GM12878 (cell line): ENCODE measurements around the gene TMCC3. TPM values are rescaled to one million over a fixed set of nuclear protein-coding genes. Genes with fewer than 3 reads are reported as not detected.

Experiments used
- CEBPZ ChIP-seq: fragments of 150-350 bp; IDR thresholded peaks from 2 replicates; pipeline ENCODE4 v1.6.1; 2016; ENCODE audit warnings: low read depth, low read length
- E2F4 ChIP-seq: IDR thresholded peaks from 2 replicates; pipeline ENCODE4 v1.6.1; 2012; ENCODE audit warnings: low read depth, low read length, improper control_type of control experiment
- ELK1 ChIP-seq: IDR thresholded peaks from 2 replicates; pipeline ENCODE4 v1.6.1; 2012; ENCODE audit warnings: low read depth, low read length, improper control_type of control experiment
- ETV6 ChIP-seq, 2 experiments: fragments of 450-650 bp in 1 of 2; IDR thresholded peaks in 1 of 2; conservative IDR thresholded peaks in 1 of 2; 2 replicates each; pipeline ENCODE4 v1.6.1; 2014; ENCODE audit warnings: antibody characterized with exemption in 1 of 2, borderline replicate concordance in 1 of 2, low read depth in 1 of 2, mild to moderate bottlenecking in 1 of 2, moderate library complexity in 1 of 2
- HCFC1 ChIP-seq: fragments of 150-350 bp; IDR thresholded peaks from 2 replicates; pipeline ENCODE4 v1.6.1; 2014; ENCODE audit warnings: low read length
- HDAC2 ChIP-seq: fragments of 200-600 bp; sonication (generic); IDR thresholded peaks from 2 replicates; pipeline ENCODE4 v1.6.1; 2017
- KAT2A ChIP-seq: conservative IDR thresholded peaks from 2 replicates; pipeline ENCODE4 v1.6.1; 2011; ENCODE audit warnings: low read depth, low read length; ENCODE audit not compliant: control insufficient read depth
- KDM1A ChIP-seq: fragments of 200-600 bp; sonication (generic); IDR thresholded peaks from 2 replicates; pipeline ENCODE4 v1.6.1; 2016; ENCODE audit warnings: borderline replicate concordance
- MEF2B ChIP-seq: fragments of 450-650 bp; IDR thresholded peaks from 2 replicates; pipeline ENCODE4 v1.6.1; 2018; ENCODE audit warnings: mild to moderate bottlenecking, moderate library complexity; ENCODE audit not compliant: partially characterized antibody, poor library complexity, severe bottlenecking
- MYB ChIP-seq: fragments of 150-350 bp; IDR thresholded peaks from 2 replicates; pipeline ENCODE4 v1.6.1; 2014; ENCODE audit warnings: mild to moderate bottlenecking, low read depth, low read length, borderline replicate concordance
- NRF1 ChIP-seq: conservative IDR thresholded peaks from 2 replicates; pipeline ENCODE4 v1.6.1; 2011; ENCODE audit warnings: mild to moderate bottlenecking, low read depth, low read length, improper control_type of control experiment
- RCOR1 ChIP-seq: conservative IDR thresholded peaks from 2 replicates; pipeline ENCODE4 v1.6.1; 2012; ENCODE audit warnings: low read depth, low read length, improper control_type of control experiment
- SMC3 ChIP-seq: IDR thresholded peaks from 2 replicates; pipeline ENCODE4 v1.6.1; 2011; ENCODE audit warnings: low read length, improper control_type of control experiment, borderline replicate concordance
- SPI1 ChIP-seq: IDR thresholded peaks from 2 replicates; pipeline ENCODE4 v1.6.1; 2011; ENCODE audit warnings: low read depth, mild to moderate bottlenecking, low read length, moderate library complexity, borderline replicate concordance; ENCODE audit not compliant: insufficient read depth
- SUPT20H ChIP-seq: IDR thresholded peaks from 2 replicates; pipeline ENCODE4 v1.6.1; 2011; ENCODE audit warnings: low read depth, mild to moderate bottlenecking, low read length, moderate library complexity, borderline replicate concordance; ENCODE audit not compliant: control insufficient read depth
- TAF1 ChIP-seq: IDR thresholded peaks from 2 replicates; pipeline ENCODE4 v1.6.1; 2011; ENCODE audit warnings: mild to moderate bottlenecking, low read depth, low read length, borderline replicate concordance
- TBL1XR1 ChIP-seq: IDR thresholded peaks from 2 replicates; pipeline ENCODE4 v1.6.1; 2012; ENCODE audit warnings: low read depth, low read length, improper control_type of control experiment
- TCF3 ChIP-seq: IDR thresholded peaks from 2 replicates; pipeline ENCODE4 v1.6.1; 2012; ENCODE audit warnings: low read depth, mild to moderate bottlenecking, low read length, borderline replicate concordance; ENCODE audit not compliant: insufficient read depth
- YY1 ChIP-seq: IDR thresholded peaks from 2 replicates; pipeline ENCODE4 v1.6.1; 2011; ENCODE audit warnings: low read depth, mild to moderate bottlenecking, low read length
- ZBTB11 ChIP-seq: fragments of 450-650 bp; formaldehyde crosslinking; IDR thresholded peaks from 2 replicates; pipeline ENCODE4 v1.5.0; 2022; ENCODE audit warnings: mild to moderate bottlenecking, missing genetic modification characterization
- ZNF274 ChIP-seq: IDR thresholded peaks from one replicate; pipeline ENCODE4 v1.8.0; 2011; ENCODE audit not compliant: insufficient read length, insufficient read depth
- polyA plus RNA-seq, 11 experiments: library from polyadenylated mRNA; depleted of rRNA in 4 of 11; unstranded in 6 of 11; stranded (reverse) in 5 of 11; fragments of >200 nt; fragmentation: Nextera tagmentation in 4 of 11; fragmentation: Illumina TruSeq in 1 of 11; extraction: Ambion mirVana in 4 of 11; extraction: Trizol in 1 of 11; gene quantifications; 1 replicate in 1 of 11; 2 replicates in 10 of 11; pipeline versions ENCODE4 v1.2.1 to v1.2.3, GENCODE V29; 2011 to 2016; ENCODE audit warnings: inconsistent platforms in 2 of 11, missing spikeins in 2 of 11, low read depth in 1 of 11
- total RNA-seq, 4 experiments: library from RNA; depleted of rRNA in 3 of 4; stranded (reverse); fragments of >200 nt in 3 of 4; fragmentation: Illumina TruSeq in 1 of 4; extraction: Trizol in 1 of 4; gene quantifications; 2 replicates each; pipeline versions ENCODE4 v1.2.1 to v1.2.3, GENCODE V29; 2013 to 2021

TMCC3 gene
- total and polyA plus RNA-seq, 10 of the 15 experiments (the other 5 are each of a cell fraction or from before 2014, with no cell fraction given) = 5.8 to 29.8 (median 12.6) TPM

- TF ChIP-seq SPI1 = peak; percentile 55; the same call in 1 of the 2 replicates
- no peak for TF ChIP-seq MEF2B
- TF ChIP-seq YY1 = no peak
- no peak for TF ChIP-seq E2F4
- TF ChIP-seq SMC3 = no peak
- no peak for TF ChIP-seq TAF1
- no peak for TF ChIP-seq ZNF274
- TF ChIP-seq ETV6 (conservative IDR thresholded peaks at IDR 0.05 in 1 of 2, IDR thresholded peaks at IDR 0.05 in 1 of 2; ENCODE audit: borderline replicate concordance in 1 of 2, low read depth in 1 of 2) = peak in 1 of 2 experiments; percentile 89; a peak in 2 of 4 replicates
- TF ChIP-seq RCOR1 = no peak
- no peak for TF ChIP-seq KDM1A
- no peak for TF ChIP-seq MYB
- TF ChIP-seq SUPT20H = no peak
- no peak for TF ChIP-seq NRF1
- TF ChIP-seq HCFC1 = no peak
- TF ChIP-seq KAT2A = no peak
- no peak for TF ChIP-seq CEBPZ
- no peak for TF ChIP-seq TCF3
- no peak for TF ChIP-seq HDAC2
- TF ChIP-seq ZBTB11 (CRISPR knock-in tag) = no peak
- TF ChIP-seq TBL1XR1 = no peak
- no peak for TF ChIP-seq ELK1
Observed at GRCh38 chr12:94676031-94676641, 25.8 kb upstream of the TMCC3 start (continued).
